ENCODE results near the gene ZNF337.
"Not testable (repeated sequence)": the region's sequence is repeated elsewhere in the genome, so short reads cannot be mapped to it uniquely, and the experiment has no call there.

Gene ZNF337

GRCh38 chr20:25738198-25738597 lies 41.5 kb upstream of the ZNF337 start:
- in situ Hi-C loops (cut with HindIII; ENCODE audit: low sequenced_read_pairs): no loop called here
- TF ChIP-seq CTCF (IDR thresholded peaks at IDR 0.05; ENCODE audit: low read depth, low read length): no peak
- peak; percentile 43 for DNase-seq (ENCODE audit: low read depth, low spot score)
- no peak overlapping the region for H3K4me3 ChIP-seq (ENCODE audit: low read depth, low read length)

- no peak for TF ChIP-seq CTCF (IDR thresholded peaks at IDR 0.05; ENCODE audit: low read depth, low read length)
- no peak overlapping the region for H3K4me3 ChIP-seq (ENCODE audit: low read depth, low read length)
- in situ Hi-C loops (cut with HindIII; ENCODE audit: low sequenced_read_pairs): no loop called here
- no peak for DNase-seq (ENCODE audit: low read depth, low spot score)
These were observed 37.2 kb upstream of the ZNF337 start for GRCh38 chr20:25733903-25734302.

- no peak for TF ChIP-seq CTCF (IDR thresholded peaks at IDR 0.05; ENCODE audit: low read depth, low read length)
- no peak for DNase-seq (ENCODE audit: low read depth, low spot score)
- in situ Hi-C loops (cut with HindIII; ENCODE audit: low sequenced_read_pairs): no loop called here
These were observed 34.2 kb upstream of the ZNF337 start for GRCh38 chr20:25730862-25731261.

GRCh38 chr20:25726357-25726756 lies 29.7 kb upstream of the ZNF337 start:
- H3K4me3 ChIP-seq (ENCODE audit: low read depth, low read length): no peak overlapping the region
- no peak for TF ChIP-seq CTCF (IDR thresholded peaks at IDR 0.05; ENCODE audit: low read depth, low read length)
- in situ Hi-C loops (cut with HindIII; ENCODE audit: low sequenced_read_pairs): no loop called here
- DNase-seq (ENCODE audit: low read depth, low spot score): no peak

More at GRCh38 chr20:25730862-25731261, 34.2 kb upstream of the ZNF337 start:
- H3K4me3 ChIP-seq (ENCODE audit: low read depth, low read length): no peak overlapping the region

- TF ChIP-seq CTCF (IDR thresholded peaks at IDR 0.05; ENCODE audit: low read depth, low read length): no peak
- no peak overlapping the region for H3K4me3 ChIP-seq (ENCODE audit: low read depth, low read length)
- DNase-seq (ENCODE audit: low read depth, low spot score): no peak
- in situ Hi-C loops (cut with HindIII; ENCODE audit: low sequenced_read_pairs): no loop called here
These were observed 29.0 kb upstream of the ZNF337 start for GRCh38 chr20:25725639-25726038.

- no peak for DNase-seq (ENCODE audit: low read depth, low spot score)
- no peak for TF ChIP-seq CTCF (IDR thresholded peaks at IDR 0.05; ENCODE audit: low read depth, low read length)
- no peak overlapping the region for H3K4me3 ChIP-seq (ENCODE audit: low read depth, low read length)
These were observed 27.3 kb upstream of the ZNF337 start for GRCh38 chr20:25723975-25724374.

GRCh38 chr20:25720285-25720684 lies 23.6 kb upstream of the ZNF337 start:
- H3K4me3 ChIP-seq (ENCODE audit: low read depth, low read length): no peak overlapping the region
- in situ Hi-C loops (cut with HindIII; ENCODE audit: low sequenced_read_pairs): no loop called here
- DNase-seq (ENCODE audit: low read depth, low spot score): no peak
- no peak for TF ChIP-seq CTCF (IDR thresholded peaks at IDR 0.05; ENCODE audit: low read depth, low read length)

More at GRCh38 chr20:25723975-25724374, 27.3 kb upstream of the ZNF337 start:
- in situ Hi-C loops (cut with HindIII; ENCODE audit: low sequenced_read_pairs): no loop called here

GRCh38 chr20:25718896-25719809 lies 22.5 kb upstream of the ZNF337 start:
- DNase-seq (ENCODE audit: low read depth, low spot score); in situ Hi-C loops (cut with HindIII; ENCODE audit: low sequenced_read_pairs); H3K4me3 ChIP-seq (ENCODE audit: low read depth, low read length): not testable (repeated sequence)

Measured in astrocyte of the spinal cord (primary cell).